Right lobe of liver (tissue), 6 donors: ENCODE measurements around the gene GALNT17. TPM values are rescaled to one million over a fixed set of nuclear protein-coding genes. Genes with fewer than 3 reads are reported as not detected.
"Not testable (repeated sequence)": the region's sequence is repeated elsewhere in the genome, so short reads cannot be mapped to it uniquely, and the experiment has no call there.

ENCODE experiments used
- ATAC-seq, 4 donors: fragments of 200-7000 bp; cut with Tn5 transposase; one replicate each; pipeline ENCODE4 v1.9.1; 2020; ENCODE audit warnings: mild to moderate bottlenecking in 4 of 4, moderate library complexity in 4 of 4
- DNase-seq, 3 donors: peaks; one replicate each; pipeline ENCODE4 v3.0.0-alpha.2; 2020
- H3K27ac ChIP-seq, 3 donors: fragments of 200-600 bp; one replicate each; pipeline ENCODE4 v1.8.0; 2022
- H3K27me3 ChIP-seq, 2 donors: fragments of 200-600 bp; one replicate each; pipeline ENCODE4 v1.8.0; 2022
- H3K36me3 ChIP-seq, 4 donors: fragments of 200-600 bp; sonication (generic) in 1 of 4; one replicate each; pipeline versions ENCODE4 v1.5.1 to v1.8.0; 2017 to 2022; ENCODE audit warnings: control low read depth in 1 of 4
- H3K4me1 ChIP-seq, 4 donors: fragments of 200-600 bp; sonication (generic) in 1 of 4; one replicate each; pipeline versions ENCODE4 v1.5.1 to v1.8.0; 2017 to 2022; ENCODE audit warnings: control low read depth in 1 of 4
- H3K4me3 ChIP-seq, 3 donors: fragments of 200-600 bp; one replicate each; pipeline ENCODE4 v1.8.0; 2022
- H3K9me3 ChIP-seq, 4 donors: fragments of 200-600 bp; sonication (generic) in 1 of 4; one replicate each; pipeline versions ENCODE4 v1.5.1 to v1.8.0; 2017 to 2022; ENCODE audit warnings: control low read depth in 1 of 4
- CTCF ChIP-seq, 4 donors: fragments of 200-600 bp in 3 of 4; fragments of 450-650 bp in 1 of 4; IDR thresholded peaks; one replicate each; pipeline versions ENCODE4 v1.5.1 to v1.8.0; 2016 to 2022; ENCODE audit warnings: antibody characterized with exemption in 4 of 4, mild to moderate bottlenecking in 2 of 4
- POLR2A ChIP-seq: fragments of 450-650 bp; IDR thresholded peaks from one replicate; pipeline ENCODE4 v1.6.1; 2017; ENCODE audit warnings: antibody characterized with exemption, mild to moderate bottlenecking
- WGBS: methylation state at CpG from one replicate; pipeline ENCODE4 v1.1.6; 2018; ENCODE audit warnings: low coverage, low lambda C conversion rate; ENCODE audit not compliant: insufficient coverage; ENCODE audit errors: missing lambda C conversion rate; 5-methylcytosine and 5-hydroxymethylcytosine counted together
- intact Hi-C, 2 donors: fragments of 100-400 bp; cut with DNase I; formaldehyde crosslinking; loops; one replicate each; pipeline versions ENCODE4 v1.11.2 to v1.14.1; 2022
- total RNA-seq, 6 experiments: library from RNA; depleted of rRNA in 2 of 6; stranded (reverse); fragments of >200 nt in 2 of 6; fragmentation: NEBNext Ultra II Directional in 3 of 6; extraction: Animal tissue kit (Norgen Biotek cat#: 25700) in 3 of 6; gene quantifications; one replicate each; pipeline versions ENCODE4 v1.1.0 to v1.2.4, GENCODE V29; 2016 to 2023
- donor health status: DM: no; HTN: yes; CAD: no.
- donor health status: DM: no; HTN: no; CAD: no.
- donor health status: DM: no; HTN: no; CAD: no.
- donor health status: DM: no; HTN: yes; CAD: no.
- donor health status: DM: no; HTN: yes; CAD: no.

GALNT17 gene
- total RNA-seq, 6 experiments from 2014 or later = 0.06 to 0.31 (median 0.10) TPM

GRCh38 chr7:71630516-71630915 lies 498.6 kb downstream of the GALNT17 start:
- ATAC-seq (no peak), DNase-seq (no peak)
- Histone ChIP-seq H3K4me1 (no peaks in the 10 kb centered on the region), H3K9me3 (no peaks in the 10 kb centered on the region), H3K4me3 (no peak overlapping the region), H3K27ac (no peak overlapping the region), H3K27me3 (no peaks in the 10 kb centered on the region), H3K36me3 (no peaks in the 10 kb centered on the region)
- intact Hi-C loops = no loop called here
- WGBS = 50% methylated on average over 4 of the region's 4 CpGs
- TF ChIP-seq CTCF (IDR thresholded peaks at IDR 0.05) (no peak), POLR2A (no peak)

- ATAC-seq = peak in 2 of 4 donors; percentile 24 to 27
These were observed 501.6 kb downstream of the GALNT17 start for GRCh38 chr7:71633551-71634008.

GRCh38 chr7:71635849-71636248 lies 503.9 kb downstream of the GALNT17 start:
- H3K27me3 ChIP-seq, H3K27ac ChIP-seq, DNase-seq, H3K4me3 ChIP-seq, ATAC-seq, intact Hi-C loops, H3K4me1 ChIP-seq, H3K36me3 ChIP-seq, H3K9me3 ChIP-seq: not testable (repeated sequence)
- 57% methylated on average over 1 of the region's 3 CpGs for WGBS

More at GRCh38 chr7:71633551-71634008, 501.6 kb downstream of the GALNT17 start:
- no peak overlapping the region for H3K27ac ChIP-seq
- no peaks in the 10 kb centered on the region for H3K27me3 ChIP-seq
- H3K9me3 ChIP-seq = no peaks in the 10 kb centered on the region
- H3K4me1 ChIP-seq = no peaks in the 10 kb centered on the region
- no peak for TF ChIP-seq CTCF (IDR thresholded peaks at IDR 0.05)
- no peak for TF ChIP-seq POLR2A
- no peaks in the 10 kb centered on the region for H3K36me3 ChIP-seq
- no peak for DNase-seq
- H3K4me3 ChIP-seq = no peak overlapping the region
- 32% methylated on average over 6 of the region's 6 CpGs for WGBS
- intact Hi-C loops = no loop called here

- Histone ChIP-seq H3K36me3 (no peaks in the 10 kb centered on the region), H3K27me3 (no peaks in the 10 kb centered on the region), H3K9me3 (no peaks in the 10 kb centered on the region), H3K4me1 (no peaks in the 10 kb centered on the region), H3K27ac (no peak overlapping the region), H3K4me3 (no peak overlapping the region)
- intact Hi-C loops = no loop called here
- 34% methylated on average over 4 of the region's 4 CpGs for WGBS
- no peak for TF ChIP-seq POLR2A
- TF ChIP-seq CTCF (IDR thresholded peaks at IDR 0.05) = no peak
- no peak for ATAC-seq
- no peak for DNase-seq
These were observed 504.4 kb downstream of the GALNT17 start for GRCh38 chr7:71636329-71636728.

GRCh38 chr7:71637578-71637977 lies 505.6 kb downstream of the GALNT17 start:
- no peak overlapping the region for H3K4me3 ChIP-seq
- H3K36me3 ChIP-seq = no peaks in the 10 kb centered on the region
- H3K4me1 ChIP-seq = no peaks in the 10 kb centered on the region
- intact Hi-C loops = no loop called here
- 65% methylated on average over 4 of the region's 6 CpGs for WGBS
- TF ChIP-seq POLR2A (no peak), CTCF (IDR thresholded peaks at IDR 0.05) (no peak)
- H3K27ac ChIP-seq = no peak overlapping the region
- H3K9me3 ChIP-seq = no peaks in the 10 kb centered on the region
- ATAC-seq (peak in 1 of 4 donors; percentile 33), DNase-seq (no peak)
- no peaks in the 10 kb centered on the region for H3K27me3 ChIP-seq
